ENCODE data around the gene DPF1. TPM values are rescaled to one million over a fixed set of nuclear protein-coding genes. Genes with fewer than 3 reads are reported as not detected.
"Not testable (repeated sequence)": the region's sequence is repeated elsewhere in the genome, so short reads cannot be mapped to it uniquely, and the experiment has no call there.

The DPF1 gene
- total RNA-seq, 2 experiments from 2014 or later = 7.6 to 11.3 TPM

GRCh38 chr19:38263689-38264485 lies 39.9 kb upstream of the DPF1 start:
- Histone ChIP-seq H3K9me2 (ENCODE audit: insufficient read depth, low read length) (no peaks in the 10 kb centered on the region), H3K79me2 (ENCODE audit: insufficient read depth, low read depth, low read length) (no peaks in the 10 kb centered on the region), H3K36me3 (ENCODE audit: insufficient read depth, low read length) (no peaks in the 10 kb centered on the region), H3K4me3 (ENCODE audit: low read depth, low read length, poor library complexity, severe bottlenecking) (peak overlapping the region; percentile 67), H3K9me3 (ENCODE audit: low read length) (no peaks in the 10 kb centered on the region), H4K20me1 (ENCODE audit: insufficient read depth, low read length) (no peaks in the 10 kb centered on the region), H3K27ac (ENCODE audit: low read depth, low read length, poor library complexity, severe bottlenecking) (peak overlapping the region; percentile 36), H3K4me2 (ENCODE audit: low read length) (peak overlapping the region; percentile 75), H3K4me1 (ENCODE audit: insufficient read depth, low read length, poor library complexity, severe bottlenecking) (peaks cover 15% of the 10 kb centered on the region), H2AFZ (ENCODE audit: low read length) (peak overlapping the region; percentile 82)
- DNase-seq (ENCODE audit: low spot score) = peak; percentile 73
- ChIA-PET POLR2A (interaction anchor here (1.0 to 1.6 kb wide), 2 partner anchors 21 to 58 kb away, joined by 3 read pairs; no protein-coding TSS in a partner anchor), CTCF (ENCODE audit: unreplicated experiment) (no interaction called here)
- no TSS peak for BruUV-seq (replicated peaks)
- TF ChIP-seq CTCF (conservative IDR thresholded peaks at IDR 0.05; ENCODE audit: low read length) = no peak
- TF ChIP-seq EZH2phosphoT487 (IDR thresholded peaks at IDR 0.05; ENCODE audit: borderline replicate concordance, low read depth, low read length) = no peak
- intact Hi-C loops (cut with micrococcal nuclease; ENCODE audit: unreplicated experiment) = loop anchor here (2.0 kb wide), 1 partner anchor 53 kb away; no protein-coding TSS in a partner anchor

DNA sequence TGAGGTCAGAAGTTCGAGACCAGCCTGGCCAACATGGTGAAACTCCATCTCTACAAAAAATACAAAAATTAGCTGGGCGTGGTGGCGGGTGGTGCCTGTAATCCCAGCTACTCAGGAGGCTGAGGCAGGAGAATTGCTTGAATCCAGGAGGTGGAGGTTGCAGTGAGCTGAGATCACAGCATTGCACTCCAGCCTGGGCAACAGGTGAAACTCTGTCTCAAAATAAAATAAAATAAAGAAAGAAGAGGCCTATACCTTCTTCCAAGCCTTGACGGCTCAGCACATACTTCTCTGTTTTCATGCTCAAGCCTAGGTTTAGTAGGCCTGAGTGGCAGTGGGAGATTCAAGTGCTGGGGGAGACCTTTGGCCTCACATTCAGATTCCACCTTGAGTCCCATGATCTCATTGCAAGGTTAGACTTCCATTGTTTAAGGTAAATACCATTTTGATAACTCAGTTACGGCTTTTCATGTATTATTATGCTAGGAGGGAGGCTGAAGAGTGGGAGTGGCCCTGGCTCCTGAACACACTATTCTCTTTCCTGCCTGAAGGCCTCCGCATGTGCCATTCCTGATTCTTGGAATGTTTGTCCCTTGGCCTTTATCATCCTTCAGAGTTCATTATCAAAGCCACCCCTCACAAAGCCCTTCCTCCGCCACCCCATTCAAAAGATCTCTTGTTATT lies 38.7 kb upstream of the DPF1 start:
- H3K27ac ChIP-seq (ENCODE audit: low read depth, low read length, poor library complexity, severe bottlenecking) = no peak overlapping the region
- H4K20me1 ChIP-seq (ENCODE audit: insufficient read depth, low read length) = no peaks in the 10 kb centered on the region

GRCh38 chr19:38261942-38262341 lies 37.9 kb upstream of the DPF1 start:
- intact Hi-C loops (cut with micrococcal nuclease; ENCODE audit: unreplicated experiment); H2AFZ ChIP-seq (ENCODE audit: low read length); CTCF ChIA-PET (ENCODE audit: unreplicated experiment); H3K36me3 ChIP-seq (ENCODE audit: insufficient read depth, low read length); BruUV-seq (replicated peaks); H4K20me1 ChIP-seq (ENCODE audit: insufficient read depth, low read length); DNase-seq (ENCODE audit: low spot score); H3K27ac ChIP-seq (ENCODE audit: low read depth, low read length, poor library complexity, severe bottlenecking); H3K9me3 ChIP-seq (ENCODE audit: low read length); H3K4me2 ChIP-seq (ENCODE audit: low read length); H3K4me3 ChIP-seq (ENCODE audit: low read depth, low read length, poor library complexity, severe bottlenecking); H3K79me2 ChIP-seq (ENCODE audit: insufficient read depth, low read depth, low read length); POLR2A ChIA-PET; H3K9me2 ChIP-seq (ENCODE audit: insufficient read depth, low read length): not testable (repeated sequence)
- peaks cover 15% of the 10 kb centered on the region for H3K4me1 ChIP-seq (ENCODE audit: insufficient read depth, low read length, poor library complexity, severe bottlenecking)

More for the DNA sequence above, 38.7 kb upstream of the DPF1 start:
- BruUV-seq (replicated peaks) = no TSS peak
- TF ChIP-seq EZH2phosphoT487 (IDR thresholded peaks at IDR 0.05; ENCODE audit: borderline replicate concordance, low read depth, low read length) (no peak), CTCF (conservative IDR thresholded peaks at IDR 0.05; ENCODE audit: low read length) (no peak)
- POLR2A ChIA-PET = no interaction called here
- H3K4me3 ChIP-seq (ENCODE audit: low read depth, low read length, poor library complexity, severe bottlenecking) = no peak overlapping the region
- no peaks in the 10 kb centered on the region for H3K9me3 ChIP-seq (ENCODE audit: low read length)
- H3K79me2 ChIP-seq (ENCODE audit: insufficient read depth, low read depth, low read length) = no peaks in the 10 kb centered on the region
- intact Hi-C loops (cut with micrococcal nuclease; ENCODE audit: unreplicated experiment) = no loop called here
- H3K4me1 ChIP-seq (ENCODE audit: insufficient read depth, low read length, poor library complexity, severe bottlenecking) = peaks cover 15% of the 10 kb centered on the region
- CTCF ChIA-PET (ENCODE audit: unreplicated experiment) = no interaction called here
- H2AFZ ChIP-seq (ENCODE audit: low read length) = no peak overlapping the region
- no peak for DNase-seq (ENCODE audit: low spot score)
- no peaks in the 10 kb centered on the region for H3K36me3 ChIP-seq (ENCODE audit: insufficient read depth, low read length)
- no peaks in the 10 kb centered on the region for H3K9me2 ChIP-seq (ENCODE audit: insufficient read depth, low read length)
- no peak overlapping the region for H3K4me2 ChIP-seq (ENCODE audit: low read length)
